Nephron progenitor cell (in vitro differentiated cells): ENCODE results near the gene CCDC3.
A peak's percentile ranks its signal among the peaks of the same experiment; 100 is the strongest.

Experiments
- DNase-seq: peaks from one replicate; pipeline ENCODE4 v3.0.0; 2021
- H3K27ac Mint-ChIP-seq: 2 replicates; pipeline ENCODE4 v1.8.0; 2021; ENCODE audit warnings: mild to moderate bottlenecking, moderate library complexity, mixed read lengths
- H3K27me3 Mint-ChIP-seq: 2 replicates; pipeline ENCODE4 v1.8.0; 2021; ENCODE audit warnings: mild to moderate bottlenecking, low read depth, mixed read lengths; ENCODE audit not compliant: poor library complexity
- H3K36me3 Mint-ChIP-seq: 2 replicates; pipeline ENCODE4 v1.8.0; 2021; ENCODE audit warnings: low read depth, mixed read lengths
- H3K4me1 Mint-ChIP-seq: 2 replicates; pipeline ENCODE4 v1.8.0; 2021; ENCODE audit warnings: mixed read lengths
- H3K4me3 Mint-ChIP-seq: 2 replicates; pipeline ENCODE4 v1.8.0; 2021; ENCODE audit warnings: mild to moderate bottlenecking, moderate library complexity, mixed read lengths
- H3K9me3 Mint-ChIP-seq: 2 replicates; pipeline ENCODE4 v1.8.0; 2021; ENCODE audit warnings: mild to moderate bottlenecking, moderate library complexity, mixed read lengths
- CTCF ChIP-seq: fragments of 200-600 bp; sonication (generic); IDR thresholded peaks from 2 replicates; pipeline ENCODE4 v1.5.0; 2021; ENCODE audit warnings: antibody characterized with exemption

The CCDC3 gene

DNA sequence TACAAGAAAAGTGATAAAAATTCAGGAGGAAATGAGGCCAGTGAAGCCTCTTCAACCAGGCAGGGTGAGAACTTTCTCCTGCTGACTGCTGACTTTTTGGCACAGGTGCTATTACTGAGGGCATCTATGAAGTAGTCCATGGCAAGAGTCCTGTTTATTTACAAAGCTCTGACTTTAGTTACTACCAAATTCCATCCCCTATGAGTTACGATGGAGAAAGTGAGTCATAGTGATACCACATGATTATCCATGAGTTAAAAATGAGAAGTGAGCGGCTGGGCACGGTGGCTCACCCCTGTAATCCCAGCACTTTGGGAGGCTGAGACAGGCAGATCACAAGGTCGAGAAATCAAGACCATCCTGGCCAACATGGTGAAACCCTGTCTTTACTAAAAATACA lies 19.9 kb downstream of the CCDC3 start:
- TF ChIP-seq CTCF: no peak
- peaks cover 3% of the 10 kb centered on the region for H3K27me3 Mint-ChIP-seq
- no peak overlapping the region for H3K4me3 Mint-ChIP-seq
- peaks cover 15% of the 10 kb centered on the region for H3K36me3 Mint-ChIP-seq
- no peak for DNase-seq
- no peak overlapping the region for H3K27ac Mint-ChIP-seq
- H3K9me3 Mint-ChIP-seq: peaks cover 25% of the 10 kb centered on the region
- H3K4me1 Mint-ChIP-seq: peaks cover 53% of the 10 kb centered on the region

- H3K27me3 Mint-ChIP-seq: peaks cover 5% of the 10 kb centered on the region
- no peak for DNase-seq
- no peak for TF ChIP-seq CTCF
- H3K27ac Mint-ChIP-seq: peak overlapping the region; percentile 97
- H3K4me3 Mint-ChIP-seq: peak overlapping the region; percentile 67
- peaks cover 25% of the 10 kb centered on the region for H3K9me3 Mint-ChIP-seq
- peaks cover 15% of the 10 kb centered on the region for H3K36me3 Mint-ChIP-seq
- peaks cover 61% of the 10 kb centered on the region for H3K4me1 Mint-ChIP-seq
Measured at GRCh38 chr10:12980713-12981306, 20.7 kb downstream of the CCDC3 start.

- peak; percentile 28 for DNase-seq
- peaks cover 20% of the 10 kb centered on the region for H3K9me3 Mint-ChIP-seq
- peaks cover 67% of the 10 kb centered on the region for H3K4me1 Mint-ChIP-seq
- H3K27ac Mint-ChIP-seq: peak overlapping the region; percentile 97
- H3K27me3 Mint-ChIP-seq: peaks cover 6% of the 10 kb centered on the region
- TF ChIP-seq CTCF: no peak
- peaks cover 9% of the 10 kb centered on the region for H3K36me3 Mint-ChIP-seq
- peak overlapping the region; percentile 67 for H3K4me3 Mint-ChIP-seq
Measured at GRCh38 chr10:12980102-12980661, 21.3 kb downstream of the CCDC3 start.

- no peak for TF ChIP-seq CTCF
- Mint-ChIP-seq H3K4me3 (no peak overlapping the region), H3K27ac (peak overlapping the region; percentile 96), H3K36me3 (no peaks in the 10 kb centered on the region), H3K9me3 (peaks cover 7% of the 10 kb centered on the region), H3K27me3 (peaks cover 6% of the 10 kb centered on the region), H3K4me1 (peaks cover 76% of the 10 kb centered on the region)
- no peak for DNase-seq
Measured at GRCh38 chr10:12978891-12979290, 22.6 kb downstream of the CCDC3 start.

GRCh38 chr10:12975906-12976305 lies 25.6 kb downstream of the CCDC3 start:
- Mint-ChIP-seq H3K9me3 (no peaks in the 10 kb centered on the region), H3K27me3 (peaks cover 9% of the 10 kb centered on the region), H3K27ac (no peak overlapping the region), H3K36me3 (no peaks in the 10 kb centered on the region), H3K4me1 (peaks cover 74% of the 10 kb centered on the region), H3K4me3 (no peak overlapping the region)
- TF ChIP-seq CTCF: no peak
- DNase-seq: no peak

- TF ChIP-seq CTCF: no peak
- DNase-seq: no peak
- Mint-ChIP-seq H3K27ac (peak overlapping the region; percentile 89), H3K9me3 (no peaks in the 10 kb centered on the region), H3K27me3 (peaks cover 9% of the 10 kb centered on the region), H3K4me1 (peaks cover 68% of the 10 kb centered on the region), H3K4me3 (no peak overlapping the region), H3K36me3 (no peaks in the 10 kb centered on the region)
Measured at GRCh38 chr10:12975266-12975665, 26.2 kb downstream of the CCDC3 start.
